Measurements from ENCODE around the gene PPIF. TPM values are rescaled to one million over a fixed set of nuclear protein-coding genes. Genes with fewer than 3 reads are reported as not detected.

Gene PPIF
- total RNA-seq, 1 experiment from 2014 or later = 133 TPM

GRCh38 chr10:79357180-79357579 lies 9.9 kb downstream of the PPIF start:
- TF ChIP-seq CTCF (IDR thresholded peaks at IDR 0.05; ENCODE audit: insufficient read depth in 1 of 2, low read depth in 1 of 2, low read length in 1 of 2, severe bottlenecking in 1 of 2, unreplicated experiment in 1 of 2) = no peak
- H3K9me3 Mint-ChIP-seq (ENCODE audit: unreplicated experiment) = no peaks in the 10 kb centered on the region
- no peak overlapping the region for H3K4me3 Mint-ChIP-seq (ENCODE audit: unreplicated experiment)
- H3K4me1 ChIP-seq = peaks cover 22% of the 10 kb centered on the region
- intact Hi-C loops (cut with micrococcal nuclease; ENCODE audit: unreplicated experiment) = no loop called here
- H3K36me3 Mint-ChIP-seq (ENCODE audit: insufficient read depth, unreplicated experiment) = peaks cover 50% of the 10 kb centered on the region
- CTCF ChIA-PET = interaction anchor here (2.2 kb wide), 1 partner anchor 17 kb away, joined by 10 read pairs; no protein-coding TSS in a partner anchor
- BruUV-seq (replicated peaks) = no TSS peak
- peak overlapping the region; percentile 61 for H3K27ac Mint-ChIP-seq (ENCODE audit: unreplicated experiment)
- no peak for DNase-seq
- H3K27me3 Mint-ChIP-seq (ENCODE audit: insufficient read depth, unreplicated experiment) = no peaks in the 10 kb centered on the region
- no peaks in the 10 kb centered on the region for H3K27me3 ChIP-seq (replicated peaks; ENCODE audit: control insufficient read depth, insufficient read depth, low read length)
- peaks cover 8% of the 10 kb centered on the region for H3K36me3 ChIP-seq (ENCODE audit: control insufficient read depth, insufficient read depth, low read length)
- no peak overlapping the region for H3K4me3 ChIP-seq (ENCODE audit: low read depth, low read length)
- H3K9me3 ChIP-seq = no peaks in the 10 kb centered on the region
- POLR2A ChIA-PET = no interaction called here
- peaks cover 8% of the 10 kb centered on the region for H3K4me1 Mint-ChIP-seq (ENCODE audit: low read depth, unreplicated experiment)

- H3K27ac Mint-ChIP-seq (ENCODE audit: unreplicated experiment) = peak overlapping the region; percentile 61
These were observed 11.5 kb downstream of the PPIF start for GRCh38 chr10:79358811-79359210.

GRCh38 chr10:79359816-79360498 lies 12.7 kb downstream of the PPIF start:
- Histone ChIP-seq H3K27me3 (replicated peaks; ENCODE audit: control insufficient read depth, insufficient read depth, low read length) (no peaks in the 10 kb centered on the region), H3K4me1 (peaks cover 22% of the 10 kb centered on the region), H3K36me3 (ENCODE audit: control insufficient read depth, insufficient read depth, low read length) (no peaks in the 10 kb centered on the region; the same call in 1 of the 2 replicates), H3K4me3 (ENCODE audit: low read depth, low read length) (no peak overlapping the region), H3K9me3 (no peaks in the 10 kb centered on the region)
- Mint-ChIP-seq H3K9me3 (ENCODE audit: unreplicated experiment) (no peaks in the 10 kb centered on the region), H3K4me3 (ENCODE audit: unreplicated experiment) (no peak overlapping the region), H3K4me1 (ENCODE audit: low read depth, unreplicated experiment) (peaks cover 8% of the 10 kb centered on the region), H3K27ac (ENCODE audit: unreplicated experiment) (no peak overlapping the region), H3K27me3 (ENCODE audit: insufficient read depth, unreplicated experiment) (no peaks in the 10 kb centered on the region), H3K36me3 (ENCODE audit: insufficient read depth, unreplicated experiment) (peaks cover 24% of the 10 kb centered on the region)
- no peak for DNase-seq
- no TSS peak for BruUV-seq (replicated peaks)
- TF ChIP-seq CTCF (IDR thresholded peaks at IDR 0.05; ENCODE audit: insufficient read depth in 1 of 2, low read depth in 1 of 2, low read length in 1 of 2, severe bottlenecking in 1 of 2, unreplicated experiment in 1 of 2) = no peak
- intact Hi-C loops (cut with micrococcal nuclease; ENCODE audit: unreplicated experiment) = loop anchor here (2.0 kb wide), 1 partner anchor 15 kb away; no protein-coding TSS in a partner anchor
- ChIA-PET CTCF (no interaction called here), POLR2A (no interaction called here)

More at GRCh38 chr10:79358811-79359210, 11.5 kb downstream of the PPIF start:
- peaks cover 8% of the 10 kb centered on the region for H3K4me1 Mint-ChIP-seq (ENCODE audit: low read depth, unreplicated experiment)
- no peaks in the 10 kb centered on the region for H3K27me3 Mint-ChIP-seq (ENCODE audit: insufficient read depth, unreplicated experiment)
- no peak overlapping the region for H3K4me3 Mint-ChIP-seq (ENCODE audit: unreplicated experiment)
- no peak for TF ChIP-seq CTCF (IDR thresholded peaks at IDR 0.05; ENCODE audit: insufficient read depth in 1 of 2, low read depth in 1 of 2, low read length in 1 of 2, severe bottlenecking in 1 of 2, unreplicated experiment in 1 of 2)
- Histone ChIP-seq H3K36me3 (ENCODE audit: control insufficient read depth, insufficient read depth, low read length) (peaks cover 5% of the 10 kb centered on the region; the same call in 1 of the 2 replicates), H3K9me3 (no peaks in the 10 kb centered on the region), H3K4me3 (ENCODE audit: low read depth, low read length) (no peak overlapping the region), H3K27me3 (replicated peaks; ENCODE audit: control insufficient read depth, insufficient read depth, low read length) (no peaks in the 10 kb centered on the region), H3K4me1 (peaks cover 22% of the 10 kb centered on the region)
- no peaks in the 10 kb centered on the region for H3K9me3 Mint-ChIP-seq (ENCODE audit: unreplicated experiment)
- peaks cover 35% of the 10 kb centered on the region for H3K36me3 Mint-ChIP-seq (ENCODE audit: insufficient read depth, unreplicated experiment)
- POLR2A ChIA-PET = interaction anchor here (0.6 to 1.3 kb wide), 4 partner anchors 11 to 116 kb away, joined by 3 to 8 read pairs (median 4); partner anchors contain the start of gene PPIF
- intact Hi-C loops (cut with micrococcal nuclease; ENCODE audit: unreplicated experiment) = loop anchor here (2.0 kb wide), 1 partner anchor 16 kb away; no protein-coding TSS in a partner anchor
- BruUV-seq (replicated peaks) = no TSS peak
- CTCF ChIA-PET = interaction anchor here (0.6 to 2.2 kb wide), 6 partner anchors 11 to 300 kb away, joined by 3 to 10 read pairs (median 4); no protein-coding TSS in a partner anchor
- DNase-seq = peak; percentile 87 to 91
